Measurements from ENCODE around the gene HAVCR2.

HAVCR2 gene

GRCh38 chr5:157100140-157100679, 8.6 kb downstream of the HAVCR2 start:
- TF ChIP-seq Cebpa-rat (IDR thresholded peaks at IDR 0.05): no peak
- Histone ChIP-seq H3K4me1 (peaks cover 6% of the 10 kb centered on the region; the same call in 1 of the 2 replicates), H4K20me1 (no peaks in the 10 kb centered on the region), H3K27ac (no peak overlapping the region), H3K27me3 (no peaks in the 10 kb centered on the region), H3K4me2 (peak overlapping the region; percentile 6; the same call in 1 of the 2 replicates), H3K9me3 (no peaks in the 10 kb centered on the region), H3K9ac (no peak overlapping the region), H3K4me3 (no peak overlapping the region), H3K36me3 (no peaks in the 10 kb centered on the region)

- Histone ChIP-seq H3K27me3 (no peaks in the 10 kb centered on the region), H3K4me2 (no peak overlapping the region), H3K9ac (no peak overlapping the region), H3K4me3 (no peak overlapping the region), H3K4me1 (no peaks in the 10 kb centered on the region), H3K36me3 (no peaks in the 10 kb centered on the region), H4K20me1 (no peaks in the 10 kb centered on the region), H3K9me3 (no peaks in the 10 kb centered on the region), H3K27ac (no peak overlapping the region)
- no peak for TF ChIP-seq Cebpa-rat (IDR thresholded peaks at IDR 0.05)
These were observed 20.4 kb downstream of the HAVCR2 start for GRCh38 chr5:157088342-157088990.

- Histone ChIP-seq H3K4me3 (no peak overlapping the region), H3K4me2 (no peak overlapping the region), H3K27ac (no peak overlapping the region), H3K27me3 (no peaks in the 10 kb centered on the region), H3K36me3 (no peaks in the 10 kb centered on the region), H3K4me1 (no peaks in the 10 kb centered on the region), H3K9ac (no peak overlapping the region), H4K20me1 (no peaks in the 10 kb centered on the region), H3K9me3 (no peaks in the 10 kb centered on the region)
- TF ChIP-seq Cebpa-rat (IDR thresholded peaks at IDR 0.05): no peak
These were observed 22.0 kb downstream of the HAVCR2 start for GRCh38 chr5:157086751-157087359.

GRCh38 chr5:157085930-157086329, 22.9 kb downstream of the HAVCR2 start:
- no peak overlapping the region for H3K9ac ChIP-seq
- H3K9me3 ChIP-seq: no peaks in the 10 kb centered on the region
- TF ChIP-seq Cebpa-rat (IDR thresholded peaks at IDR 0.05): no peak
- H3K4me3 ChIP-seq: no peak overlapping the region
- H3K27ac ChIP-seq: no peak overlapping the region
- H3K36me3 ChIP-seq: no peaks in the 10 kb centered on the region
- no peak overlapping the region for H3K4me2 ChIP-seq
- no peaks in the 10 kb centered on the region for H4K20me1 ChIP-seq
- no peaks in the 10 kb centered on the region for H3K27me3 ChIP-seq
- H3K4me1 ChIP-seq: no peaks in the 10 kb centered on the region

GRCh38 chr5:157080286-157080685, 28.6 kb downstream of the HAVCR2 start:
- Histone ChIP-seq H3K9me3 (no peaks in the 10 kb centered on the region), H3K4me2 (no peak overlapping the region), H3K9ac (no peak overlapping the region), H3K36me3 (no peaks in the 10 kb centered on the region), H4K20me1 (no peaks in the 10 kb centered on the region), H3K27ac (no peak overlapping the region), H3K4me3 (no peak overlapping the region), H3K27me3 (no peaks in the 10 kb centered on the region), H3K4me1 (peaks cover 22% of the 10 kb centered on the region)
- TF ChIP-seq Cebpa-rat (IDR thresholded peaks at IDR 0.05): no peak

- Histone ChIP-seq H3K4me1 (peaks cover 29% of the 10 kb centered on the region), H3K27me3 (no peaks in the 10 kb centered on the region), H3K9me3 (no peaks in the 10 kb centered on the region), H3K4me2 (peak overlapping the region; percentile 70), H3K36me3 (no peaks in the 10 kb centered on the region), H3K27ac (no peak overlapping the region), H3K4me3 (no peak overlapping the region), H3K9ac (no peak overlapping the region), H4K20me1 (no peaks in the 10 kb centered on the region)
- TF ChIP-seq Cebpa-rat (IDR thresholded peaks at IDR 0.05): no peak
These were observed 32.3 kb downstream of the HAVCR2 start for GRCh38 chr5:157076558-157076957.

GRCh38 chr5:157072508-157072907, 36.3 kb downstream of the HAVCR2 start:
- Histone ChIP-seq H3K4me3 (no peak overlapping the region), H3K9me3 (no peaks in the 10 kb centered on the region), H3K36me3 (no peaks in the 10 kb centered on the region), H3K27ac (no peak overlapping the region), H4K20me1 (no peaks in the 10 kb centered on the region), H3K4me2 (no peak overlapping the region), H3K4me1 (peaks cover 29% of the 10 kb centered on the region), H3K27me3 (no peaks in the 10 kb centered on the region), H3K9ac (no peak overlapping the region)
- no peak for TF ChIP-seq Cebpa-rat (IDR thresholded peaks at IDR 0.05)

- no peaks in the 10 kb centered on the region for H3K27me3 ChIP-seq
- no peaks in the 10 kb centered on the region for H3K9me3 ChIP-seq
- H3K9ac ChIP-seq: no peak overlapping the region
- H3K4me3 ChIP-seq: no peak overlapping the region
- no peaks in the 10 kb centered on the region for H3K36me3 ChIP-seq
- H3K4me1 ChIP-seq: peaks cover 4% of the 10 kb centered on the region
- no peak for TF ChIP-seq Cebpa-rat (IDR thresholded peaks at IDR 0.05)
- no peaks in the 10 kb centered on the region for H4K20me1 ChIP-seq
- H3K4me2 ChIP-seq: no peak overlapping the region
- no peak overlapping the region for H3K27ac ChIP-seq
These were observed 38.9 kb downstream of the HAVCR2 start for GRCh38 chr5:157069949-157070348.

- TF ChIP-seq Cebpa-rat (IDR thresholded peaks at IDR 0.05): peak; percentile 39; the same call in 1 of the 2 replicates
- no peaks in the 10 kb centered on the region for H3K4me1 ChIP-seq
- H3K4me2 ChIP-seq: no peak overlapping the region
These were observed 40.1 kb downstream of the HAVCR2 start for GRCh38 chr5:157068785-157069184.

GRCh38 chr5:157068339-157068738, 40.5 kb downstream of the HAVCR2 start:
- Histone ChIP-seq H3K36me3 (no peaks in the 10 kb centered on the region), H3K9me3 (no peaks in the 10 kb centered on the region), H4K20me1 (no peaks in the 10 kb centered on the region), H3K4me1 (no peaks in the 10 kb centered on the region), H3K27ac (no peak overlapping the region), H3K4me2 (no peak overlapping the region), H3K9ac (no peak overlapping the region), H3K4me3 (no peak overlapping the region), H3K27me3 (no peaks in the 10 kb centered on the region)
- TF ChIP-seq Cebpa-rat (IDR thresholded peaks at IDR 0.05): no peak

More at GRCh38 chr5:157068785-157069184, 40.1 kb downstream of the HAVCR2 start:
- Histone ChIP-seq H3K27ac (no peak overlapping the region), H3K9me3 (no peaks in the 10 kb centered on the region), H3K36me3 (no peaks in the 10 kb centered on the region), H3K4me3 (no peak overlapping the region), H4K20me1 (no peaks in the 10 kb centered on the region), H3K9ac (no peak overlapping the region), H3K27me3 (no peaks in the 10 kb centered on the region)

Data from BLaER1 (cell line).